ENCODE data around the gene SWSAP1. TPM values are rescaled to one million over a fixed set of nuclear protein-coding genes. Genes with fewer than 3 reads are reported as not detected.
A peak's percentile ranks its signal among the peaks of the same experiment; 100 is the strongest.

SWSAP1 gene
- total RNA-seq, 8 experiments from 2014 or later: 1.7 to 4.0 (median 2.2) TPM

DNA sequence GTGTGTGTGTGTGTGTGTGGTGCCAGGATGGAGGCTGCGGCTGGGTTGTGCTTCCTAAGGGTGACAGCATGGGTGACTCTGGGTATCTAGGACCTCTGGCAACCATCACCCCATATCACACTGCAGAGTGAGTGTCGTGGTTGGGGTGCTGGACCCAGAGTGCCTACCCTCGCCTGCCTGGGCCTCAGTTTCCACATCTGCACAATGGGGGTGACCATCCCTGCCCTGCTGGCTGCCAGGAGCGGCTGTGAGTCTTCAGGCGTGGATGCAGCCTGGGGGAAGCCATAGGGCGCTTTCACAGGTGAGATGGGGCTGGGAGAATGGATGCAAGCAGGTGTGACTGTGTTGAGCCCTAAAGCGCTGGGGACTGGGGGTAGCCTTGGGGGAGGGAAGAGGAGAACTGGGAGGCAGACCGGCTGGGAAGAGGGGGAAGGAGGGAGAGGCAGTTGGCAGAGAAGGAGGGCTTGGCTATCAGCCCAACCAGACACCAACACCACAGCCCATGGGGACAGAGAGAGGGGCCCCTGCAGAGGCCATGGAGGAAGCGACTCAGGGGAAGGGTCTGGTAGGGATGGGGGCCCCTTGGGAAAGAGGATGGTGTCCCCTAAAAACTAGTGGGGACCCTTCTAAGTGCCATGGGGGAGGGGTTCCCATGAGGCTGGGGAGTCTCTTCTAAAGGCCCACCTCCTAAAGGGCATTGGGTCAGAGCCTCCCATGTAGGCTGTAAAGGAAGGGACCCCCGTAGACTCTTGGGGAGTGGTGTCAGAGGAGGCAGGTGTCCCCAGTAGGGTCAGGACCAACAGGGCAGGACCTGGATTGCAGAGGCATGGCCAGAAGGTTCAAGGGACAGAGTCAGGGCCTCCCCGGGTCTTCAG is 17.6 kb upstream of the SWSAP1 start:
- Histone ChIP-seq H3K4me1 (replicated peaks in 1 of 2) (peaks cover 10 to 17% of the 10 kb centered on the region in 2 donors), H3K27ac (no peak overlapping the region), H3K4me3 (no peak overlapping the region)
- no peak for ATAC-seq (replicated peaks in 6 of 8)
- WGBS, 10 experiments: 83 to 100% (median 86%) methylated on average over 1 of the region's 11 CpGs; no CpG with 5 or more reads in 7 of the 10 experiments
- in situ Hi-C loops (cut with MboI; ENCODE audit: low pct_unique_long_range_greater_than_20kb in 2 of 9, low sequenced_read_pairs in 9 of 9, unreplicated experiment in 9 of 9): no loop called here

DNA sequence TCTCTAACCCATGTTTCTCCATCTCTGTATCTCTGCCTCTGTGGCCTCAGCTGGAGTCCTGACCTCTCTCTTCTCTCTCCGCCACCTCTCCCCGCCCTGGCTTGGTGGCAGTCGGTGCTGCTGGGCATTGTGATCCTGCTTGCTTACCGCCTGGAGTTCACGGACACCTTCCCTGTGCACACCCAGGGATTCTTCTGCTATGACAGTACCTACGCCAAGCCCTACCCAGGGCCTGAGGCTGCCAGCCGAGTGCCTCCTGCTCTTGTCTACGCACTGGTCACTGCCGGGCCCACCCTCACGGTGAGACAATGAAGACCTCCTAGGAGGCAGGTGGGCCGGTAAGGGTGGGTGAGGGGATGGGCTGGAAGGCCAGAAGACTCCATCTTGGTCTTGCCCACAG is 15.0 kb upstream of the SWSAP1 start:
- in situ Hi-C loops (cut with MboI; ENCODE audit: low pct_unique_long_range_greater_than_20kb in 2 of 9, low sequenced_read_pairs in 9 of 9, unreplicated experiment in 9 of 9): no loop called here
- ATAC-seq (replicated peaks in 6 of 8): no peak
- H3K4me3 ChIP-seq: no peak overlapping the region
- 82 to 100% (median 90%) methylated on average over 1 to 11 of the region's 11 CpGs; no CpG with 5 or more reads in 3 of the 10 experiments for WGBS, 10 experiments
- H3K27ac ChIP-seq: no peak overlapping the region
- H3K4me1 ChIP-seq (replicated peaks in 1 of 2): peaks cover 11 to 19% of the 10 kb centered on the region in 2 donors

DNA sequence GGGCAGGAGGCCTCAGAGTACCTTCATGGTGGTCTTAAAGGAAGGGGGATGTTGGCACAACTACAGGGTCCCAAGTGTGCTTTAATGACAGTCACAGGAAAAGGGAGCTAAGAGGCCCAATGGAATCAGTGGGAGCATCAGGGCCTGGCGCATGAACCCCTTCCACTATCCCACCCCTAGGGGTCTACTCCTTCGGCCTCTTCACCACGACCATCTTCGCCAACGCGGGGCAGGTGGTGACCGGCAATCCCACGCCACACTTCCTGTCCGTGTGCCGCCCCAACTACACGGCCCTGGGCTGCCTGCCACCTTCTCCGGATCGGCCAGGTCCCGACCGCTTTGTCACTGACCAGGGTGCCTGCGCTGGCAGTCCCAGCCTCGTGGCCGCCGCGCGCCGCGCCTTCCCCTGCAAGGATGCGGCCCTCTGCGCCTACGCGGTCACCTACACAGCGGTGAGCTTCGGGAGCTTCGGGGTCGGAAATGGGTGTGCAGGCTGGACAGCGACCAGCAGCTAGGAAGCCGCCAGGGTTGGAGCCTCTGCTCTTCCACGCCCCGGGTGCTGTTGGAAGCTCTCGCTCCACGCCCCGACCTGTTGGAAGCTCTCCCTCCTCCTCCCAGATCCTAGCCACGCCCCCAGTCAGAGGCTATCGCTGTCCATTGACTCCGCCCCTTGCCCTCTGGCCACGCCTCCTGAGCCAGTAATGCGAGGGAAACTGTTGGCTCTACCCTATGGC is 13.3 kb upstream of the SWSAP1 start:
- in situ Hi-C loops (cut with MboI; ENCODE audit: low pct_unique_long_range_greater_than_20kb in 2 of 9, low sequenced_read_pairs in 9 of 9, unreplicated experiment in 9 of 9): no loop called here
- peaks cover 11 to 15% of the 10 kb centered on the region in 2 donors for H3K4me1 ChIP-seq (replicated peaks in 1 of 2)
- H3K4me3 ChIP-seq: peak overlapping the region in 3 of 5 donors; percentile 8 to 18 (median 12)
- WGBS, 10 experiments: 80 to 100% (median 90%) methylated on average over 1 to 4 of the region's 43 CpGs; no CpG with 5 or more reads in 7 of the 10 experiments
- peak in 6 of 8 experiments; percentile 24 to 81 (median 79) for ATAC-seq (replicated peaks in 6 of 8)
- H3K27ac ChIP-seq: peak overlapping the region in 1 of 2 donors; percentile 66

DNA sequence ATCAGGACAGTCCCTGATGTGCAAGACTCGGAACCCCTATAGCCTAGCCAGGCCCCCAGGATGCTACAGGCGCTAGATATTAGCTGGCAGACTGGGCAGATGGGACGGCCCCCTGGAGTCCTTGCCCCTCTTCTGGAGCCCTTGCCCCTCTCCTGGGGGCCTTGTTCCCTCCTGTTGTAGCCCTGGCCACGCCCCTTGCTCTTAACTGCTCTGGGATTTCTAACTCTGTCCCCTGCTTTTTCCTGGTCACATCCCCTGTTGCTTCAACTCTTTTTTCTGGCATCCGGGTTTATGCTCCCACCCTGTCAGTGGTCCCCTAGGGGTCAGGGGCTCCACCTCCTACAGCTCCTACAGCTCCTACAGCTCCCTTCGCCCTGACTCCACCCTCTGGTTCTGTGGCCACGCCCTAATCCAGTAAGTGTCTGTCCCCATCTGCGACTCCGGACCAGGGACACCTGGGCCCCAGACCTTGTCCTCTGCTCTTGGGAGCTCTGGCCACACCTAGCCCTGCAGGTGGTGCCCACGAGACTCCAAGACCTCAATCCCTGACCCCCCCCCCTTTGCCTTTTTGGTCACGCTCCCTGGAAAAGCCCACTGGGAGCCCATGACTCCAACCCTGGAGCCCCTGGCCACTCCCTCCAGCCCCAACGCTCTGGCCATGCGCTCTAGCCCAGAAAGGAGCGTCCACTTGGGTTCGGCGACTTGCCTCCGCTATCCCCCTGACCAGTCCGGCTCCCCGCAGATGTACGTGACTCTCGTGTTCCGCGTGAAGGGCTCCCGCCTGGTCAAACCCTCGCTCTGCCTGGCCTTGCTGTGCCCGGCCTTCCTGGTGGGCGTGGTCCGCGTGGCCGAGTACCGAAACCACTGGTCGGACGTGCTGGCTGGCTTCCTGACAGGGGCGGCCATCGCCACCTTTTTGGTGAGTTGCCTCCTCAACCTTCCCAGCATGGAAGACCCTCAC is 12.4 kb upstream of the SWSAP1 start:
- Histone ChIP-seq H3K27ac (peak overlapping the region in 1 of 2 donors; percentile 32), H3K4me1 (replicated peaks in 1 of 2) (peaks cover 11 to 15% of the 10 kb centered on the region in 2 donors), H3K4me3 (peak overlapping the region in 1 of 5 donors; percentile 18)
- in situ Hi-C loops (cut with MboI; ENCODE audit: low pct_unique_long_range_greater_than_20kb in 2 of 9, low sequenced_read_pairs in 9 of 9, unreplicated experiment in 9 of 9): no loop called here
- peak in 4 of 8 experiments; percentile 16 to 34 (median 25) for ATAC-seq (replicated peaks in 6 of 8)
- 14 to 95% (median 74%) methylated on average over 1 to 9 of the region's 35 CpGs; no CpG with 5 or more reads in 2 of the 10 experiments for WGBS, 10 experiments

DNA sequence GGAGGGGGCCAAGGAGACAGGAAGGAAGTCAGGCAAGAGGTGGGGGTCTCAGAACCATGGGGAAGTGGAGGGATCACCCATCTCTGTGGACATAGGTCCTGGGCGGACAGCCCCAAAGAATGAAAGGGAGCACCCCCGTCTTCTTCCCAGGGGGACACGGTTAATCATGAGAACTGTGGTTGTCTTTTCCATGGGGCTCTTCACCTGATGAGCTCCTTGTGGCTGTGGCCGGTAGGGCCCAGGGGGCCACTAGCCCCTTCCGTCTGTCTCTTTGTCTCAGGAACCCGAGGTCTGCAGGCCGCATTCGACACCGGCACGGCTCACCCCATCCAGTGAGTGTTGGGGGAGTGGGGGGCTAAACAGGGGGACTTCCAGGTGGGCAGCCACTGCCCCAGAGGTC is 10.6 kb upstream of the SWSAP1 start:
- Histone ChIP-seq H3K4me1 (replicated peaks in 1 of 2) (peaks cover 11 to 15% of the 10 kb centered on the region in 2 donors), H3K27ac (no peak overlapping the region), H3K4me3 (no peak overlapping the region)
- in situ Hi-C loops (cut with MboI; ENCODE audit: low pct_unique_long_range_greater_than_20kb in 2 of 9, low sequenced_read_pairs in 9 of 9, unreplicated experiment in 9 of 9): no loop called here
- WGBS, 10 experiments: 94% methylated on average over 9 of the region's 10 CpGs; no CpG with 5 or more reads in 9 of the 10 experiments
- ATAC-seq (replicated peaks in 6 of 8): no peak

DNA sequence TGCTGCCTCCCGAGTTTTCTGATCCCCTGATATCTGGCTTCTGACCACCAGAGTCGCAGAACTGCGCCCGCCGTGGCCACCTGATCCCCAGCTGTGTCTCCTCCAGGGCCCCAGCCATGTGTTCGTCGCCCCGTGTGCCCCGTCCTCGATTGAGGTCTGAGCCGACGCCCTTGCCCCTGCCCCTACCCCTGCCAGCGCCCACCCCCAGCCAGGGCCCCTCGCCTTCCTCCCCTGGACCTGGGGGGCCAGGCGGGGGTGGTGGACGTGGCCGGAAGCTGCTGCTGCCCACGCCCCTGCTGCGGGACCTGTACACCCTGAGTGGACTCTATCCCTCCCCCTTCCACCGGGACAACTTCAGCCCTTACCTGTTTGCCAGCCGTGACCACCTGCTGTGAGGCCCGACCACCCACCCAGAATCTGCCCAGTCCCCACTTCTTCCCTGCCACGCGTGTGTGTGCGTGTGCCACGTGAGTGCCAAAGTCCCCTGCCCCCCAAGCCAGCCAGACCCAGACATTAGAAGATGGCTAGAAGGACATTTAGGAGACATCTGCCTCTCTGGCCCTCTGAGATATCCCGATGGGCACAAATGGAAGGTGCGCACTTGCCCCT is 10.1 kb upstream of the SWSAP1 start:
- no peak for ATAC-seq (replicated peaks in 6 of 8)

DNA sequence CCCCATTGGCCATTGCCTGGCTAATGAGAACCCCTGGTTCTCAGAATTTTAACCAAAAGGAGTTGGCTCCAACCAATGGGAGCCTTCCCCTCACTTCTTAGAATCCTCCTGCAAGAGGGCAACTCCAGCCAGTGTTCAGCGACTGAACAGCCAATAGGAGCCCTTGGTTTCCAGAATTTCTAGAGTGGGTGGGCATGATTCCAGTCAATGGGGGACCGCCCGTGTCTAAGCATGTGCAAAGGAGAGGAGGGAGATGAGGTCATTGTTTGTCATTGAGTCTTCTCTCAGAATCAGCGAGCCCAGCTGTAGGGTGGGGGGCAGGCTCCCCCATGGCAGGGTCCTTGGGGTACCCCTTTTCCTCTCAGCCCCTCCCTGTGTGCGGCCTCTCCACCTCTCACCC is 9.5 kb upstream of the SWSAP1 start:
- in situ Hi-C loops (cut with MboI; ENCODE audit: low pct_unique_long_range_greater_than_20kb in 2 of 9, low sequenced_read_pairs in 9 of 9, unreplicated experiment in 9 of 9): no loop called here
- Histone ChIP-seq H3K4me3 (no peak overlapping the region), H3K4me1 (replicated peaks in 1 of 2) (peaks cover 11 to 15% of the 10 kb centered on the region in 2 donors), H3K27ac (no peak overlapping the region)
- 90 to 100% methylated on average over 1 to 3 of the region's 5 CpGs; no CpG with 5 or more reads in 8 of the 10 experiments for WGBS, 10 experiments
- ATAC-seq (replicated peaks in 6 of 8): peak in 3 of 8 experiments; percentile 17 to 40 (median 36)

More for the DNA sequence above, 10.1 kb upstream of the SWSAP1 start:
- WGBS, 10 experiments: 100% methylated on average over 1 to 2 of the region's 28 CpGs; no CpG with 5 or more reads in 8 of the 10 experiments
- Histone ChIP-seq H3K27ac (no peak overlapping the region), H3K4me3 (no peak overlapping the region), H3K4me1 (replicated peaks in 1 of 2) (peaks cover 11 to 15% of the 10 kb centered on the region in 2 donors)
- in situ Hi-C loops (cut with MboI; ENCODE audit: low pct_unique_long_range_greater_than_20kb in 2 of 9, low sequenced_read_pairs in 9 of 9, unreplicated experiment in 9 of 9): no loop called here

DNA sequence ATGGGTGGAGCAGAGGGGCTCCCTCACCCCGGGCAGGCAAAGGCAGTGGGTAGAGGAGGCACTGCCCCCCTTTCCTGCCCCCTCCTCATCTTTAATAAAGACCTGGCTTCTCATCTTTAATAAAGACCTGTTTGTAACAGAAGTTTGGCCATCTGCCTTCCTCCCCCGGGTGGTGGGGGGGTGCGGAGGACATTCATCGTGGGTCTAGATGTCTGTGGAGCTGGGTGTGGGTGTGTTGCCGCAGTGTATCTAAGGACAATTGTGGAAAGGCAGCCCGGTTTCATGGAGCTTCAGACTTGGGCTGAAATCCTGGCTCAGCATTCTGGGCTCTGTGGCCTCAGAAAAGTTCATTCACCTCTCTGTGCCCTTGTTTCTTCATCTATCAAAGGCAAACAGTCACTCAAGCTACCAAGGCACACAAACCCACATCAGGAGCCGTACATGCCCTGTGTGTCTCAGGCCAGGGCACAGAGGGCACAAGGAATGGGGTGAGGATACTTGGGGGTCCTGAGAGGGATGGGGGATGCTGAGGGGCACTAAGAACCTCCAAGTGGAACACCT is 8.8 kb upstream of the SWSAP1 start:
- ATAC-seq (replicated peaks in 6 of 8): no peak
- H3K4me3 ChIP-seq: no peak overlapping the region
- peaks cover 11 to 15% of the 10 kb centered on the region in 2 donors for H3K4me1 ChIP-seq (replicated peaks in 1 of 2)
- in situ Hi-C loops (cut with MboI; ENCODE audit: low pct_unique_long_range_greater_than_20kb in 2 of 9, low sequenced_read_pairs in 9 of 9, unreplicated experiment in 9 of 9): no loop called here
- WGBS, 10 experiments: 40 to 81% (median 60%) methylated on average over 1 to 4 of the region's 7 CpGs; no CpG with 5 or more reads in 6 of the 10 experiments
- no peak overlapping the region for H3K27ac ChIP-seq

DNA sequence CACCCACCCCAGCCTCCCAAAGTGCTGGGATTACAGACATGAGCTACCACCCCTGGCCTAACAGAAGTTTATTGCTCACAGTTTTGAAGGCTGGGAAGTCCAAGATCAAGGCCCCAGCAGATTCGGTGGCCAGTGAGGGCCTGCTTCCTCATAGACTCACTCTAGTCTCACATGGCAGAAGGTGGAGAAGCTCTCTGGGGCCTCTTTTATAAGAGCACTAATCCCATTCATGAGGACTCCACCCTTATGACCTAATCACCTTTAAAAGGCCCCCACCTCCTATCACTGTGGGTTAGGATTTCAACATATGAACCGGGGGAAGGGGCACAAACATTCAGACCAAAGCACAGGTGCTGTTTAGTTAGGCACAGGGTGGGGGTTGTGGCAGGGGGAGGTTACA is 6.9 kb upstream of the SWSAP1 start:
- WGBS, 10 experiments: 71% methylated on average over 1 of the region's 2 CpGs; no CpG with 5 or more reads in 9 of the 10 experiments
- ATAC-seq (replicated peaks in 6 of 8): peak in 2 of 8 experiments; percentile 68 to 69
- in situ Hi-C loops (cut with MboI; ENCODE audit: low pct_unique_long_range_greater_than_20kb in 2 of 9, low sequenced_read_pairs in 9 of 9, unreplicated experiment in 9 of 9): no loop called here

DNA sequence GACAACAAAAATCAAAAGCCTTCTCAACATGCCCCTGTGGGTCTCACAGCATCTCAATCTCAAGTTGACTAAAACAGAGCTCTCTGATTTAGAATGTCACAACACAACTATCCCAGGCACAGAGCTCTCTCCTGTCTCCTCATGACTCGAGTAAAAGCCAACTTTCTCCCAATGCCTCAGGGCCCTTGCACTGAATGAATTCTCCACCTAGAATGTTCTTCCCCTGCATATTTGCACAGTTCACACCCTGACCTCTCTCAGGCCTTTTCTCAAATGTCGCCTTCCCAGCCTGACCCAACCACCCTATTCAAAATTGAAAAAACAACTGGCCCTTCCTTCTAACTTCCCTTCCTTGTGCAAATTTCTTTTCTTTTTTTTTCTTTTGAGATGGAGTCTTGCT is 3.7 kb upstream of the SWSAP1 start:
- in situ Hi-C loops (cut with MboI; ENCODE audit: low pct_unique_long_range_greater_than_20kb in 2 of 9, low sequenced_read_pairs in 9 of 9, unreplicated experiment in 9 of 9): no loop called here
- no peak overlapping the region for H3K27ac ChIP-seq
- H3K4me3 ChIP-seq: no peak overlapping the region
- WGBS, 10 experiments: 38 to 100% (median 70%) methylated on average over 1 to 2 of the region's 2 CpGs; no CpG with 5 or more reads in 4 of the 10 experiments
- H3K4me1 ChIP-seq (replicated peaks in 1 of 2): peaks cover 10 to 11% of the 10 kb centered on the region in 2 donors
- ATAC-seq (replicated peaks in 6 of 8): no peak

More for the DNA sequence above, 6.9 kb upstream of the SWSAP1 start:
- Histone ChIP-seq H3K4me3 (no peak overlapping the region), H3K4me1 (replicated peaks in 1 of 2) (no peaks in the 10 kb centered on the region), H3K27ac (no peak overlapping the region)

DNA sequence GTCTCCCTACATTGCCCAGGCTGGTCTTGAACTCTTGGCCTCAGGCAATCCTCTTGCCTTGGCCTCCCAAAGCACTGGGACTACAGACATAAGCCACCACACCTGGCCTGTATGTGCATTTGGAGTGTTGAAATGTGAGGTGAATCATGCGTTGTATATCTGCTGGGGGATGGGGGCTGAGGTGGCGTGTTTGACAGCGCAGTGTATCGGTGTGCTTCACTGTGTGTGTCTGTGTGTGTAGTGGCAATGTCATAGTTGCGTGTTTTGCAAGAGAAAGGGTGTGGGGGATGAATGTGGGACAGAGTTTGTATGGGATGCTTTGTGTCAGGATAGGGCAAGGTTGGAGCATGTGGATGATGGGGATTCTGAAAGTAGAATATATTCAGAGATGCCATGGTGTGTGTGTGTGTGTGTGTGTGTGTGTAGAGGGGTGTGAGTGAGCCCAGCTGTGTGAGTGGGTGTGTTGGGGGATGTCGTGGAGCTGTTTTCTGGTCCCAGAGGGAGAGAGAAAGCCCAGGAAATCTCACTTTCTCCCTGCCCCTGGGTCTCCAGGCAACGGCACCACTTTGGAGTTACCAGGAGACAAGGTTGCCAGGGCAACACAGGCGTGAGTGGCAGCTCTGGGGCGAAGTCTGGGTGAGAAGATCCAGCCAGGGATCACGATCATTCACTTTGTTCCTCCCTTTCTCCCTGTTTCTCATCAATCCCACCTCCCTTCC is 1.1 kb upstream of the SWSAP1 start:
- peak in 5 of 8 experiments; percentile 33 to 51 (median 36) for ATAC-seq (replicated peaks in 6 of 8)
- WGBS, 10 experiments: 0 to 100% (median 21%) methylated on average over 1 to 6 of the region's 10 CpGs; no CpG with 5 or more reads in 1 of the 10 experiments
- in situ Hi-C loops (cut with MboI; ENCODE audit: low pct_unique_long_range_greater_than_20kb in 2 of 9, low sequenced_read_pairs in 9 of 9, unreplicated experiment in 9 of 9): no loop called here
- H3K4me3 ChIP-seq: peak overlapping the region; percentile 53 to 76 (median 63)
- peaks cover 13 to 14% of the 10 kb centered on the region in 2 donors for H3K4me1 ChIP-seq (replicated peaks in 1 of 2)
- H3K27ac ChIP-seq: peak overlapping the region; percentile 97 to 98

Measured in motor neuron (in vitro differentiated cells).